Activated naive CD8-positive, alpha-beta T cell treated with anti-CD3 and anti-CD28 coated beads for 36 hours (primary cell): ENCODE data around the gene DRC3. TPM values are rescaled to one million over a fixed set of nuclear protein-coding genes. Genes with fewer than 3 reads are reported as not detected.

Experiments
- DNase-seq: peaks from one replicate; pipeline ENCODE4 v3.0.0; 2021
- H3K27ac Mint-ChIP-seq: one replicate; pipeline ENCODE4 v1.8.0; 2022; ENCODE audit warnings: mild to moderate bottlenecking, moderate library complexity, mixed read lengths
- H3K27me3 Mint-ChIP-seq: one replicate; pipeline ENCODE4 v1.8.0; 2022; ENCODE audit warnings: mild to moderate bottlenecking, mixed read lengths
- H3K36me3 Mint-ChIP-seq: one replicate; pipeline ENCODE4 v1.8.0; 2021; ENCODE audit warnings: mild to moderate bottlenecking, mixed read lengths
- H3K4me1 Mint-ChIP-seq: one replicate; pipeline ENCODE4 v1.8.0; 2021; ENCODE audit warnings: mixed read lengths
- H3K4me3 Mint-ChIP-seq: one replicate; pipeline ENCODE4 v1.8.0; 2022; ENCODE audit warnings: mild to moderate bottlenecking, moderate library complexity, mixed read lengths
- H3K9me3 Mint-ChIP-seq: one replicate; pipeline ENCODE4 v1.8.0; 2022; ENCODE audit warnings: mixed read lengths
- total RNA-seq, 2 experiments: library from RNA; stranded (reverse); gene quantifications; one replicate each; pipeline ENCODE4 v1.2.3, GENCODE V29; 2021

The DRC3 gene
- total RNA-seq = under 1 TPM; 0.18 to 0.52 TPM

GRCh38 chr17:17972126-17972951, at the start of gene DRC3, which contains the start of gene TOM1L2:
Gene DRC3, plus strand, starts transcription at chr17:17972862. Its CDS starts 4,737 bp downstream, at chr17:17977599.
Gene TOM1L2, minus strand, starts transcription at chr17:17972400. Its CDS starts 87 bp downstream, at chr17:17972313.
- Mint-ChIP-seq H3K27me3 (no peaks in the 10 kb centered on the region), H3K4me3 (peak within 1 kb of the TSS; percentile 91), H3K27ac (peak within 1 kb of the TSS; percentile 89), H3K9me3 (no peaks in the 10 kb centered on the region), H3K4me1 (peaks cover 29% of the 10 kb centered on the region), H3K36me3 (no peaks in the 10 kb centered on the region)
- peak; percentile 100 for DNase-seq

GRCh38 chr17:17924131-17924856, 48.4 kb upstream of the DRC3 start:
- DNase-seq = no peak
- H3K27ac Mint-ChIP-seq = no peak overlapping the region
- no peaks in the 10 kb centered on the region for H3K9me3 Mint-ChIP-seq
- H3K4me3 Mint-ChIP-seq = no peak overlapping the region
- no peaks in the 10 kb centered on the region for H3K27me3 Mint-ChIP-seq
- peaks cover 1% of the 10 kb centered on the region for H3K36me3 Mint-ChIP-seq
- H3K4me1 Mint-ChIP-seq = peaks cover 24% of the 10 kb centered on the region

- H3K27me3 Mint-ChIP-seq = no peaks in the 10 kb centered on the region
- peaks cover 19% of the 10 kb centered on the region for H3K4me1 Mint-ChIP-seq
- H3K4me3 Mint-ChIP-seq = no peak overlapping the region
- no peaks in the 10 kb centered on the region for H3K9me3 Mint-ChIP-seq
- no peak for DNase-seq
- no peak overlapping the region for H3K27ac Mint-ChIP-seq
- H3K36me3 Mint-ChIP-seq = peaks cover 1% of the 10 kb centered on the region
Observed at GRCh38 chr17:17924857-17925250, 47.8 kb upstream of the DRC3 start.

- no peak overlapping the region for H3K4me3 Mint-ChIP-seq
- no peak for DNase-seq
- peaks cover 18% of the 10 kb centered on the region for H3K4me1 Mint-ChIP-seq
- no peaks in the 10 kb centered on the region for H3K9me3 Mint-ChIP-seq
- H3K27ac Mint-ChIP-seq = no peak overlapping the region
- peaks cover 1% of the 10 kb centered on the region for H3K36me3 Mint-ChIP-seq
- H3K27me3 Mint-ChIP-seq = no peaks in the 10 kb centered on the region
Observed at GRCh38 chr17:17926036-17926435, 46.6 kb upstream of the DRC3 start.

GRCh38 chr17:17926840-17927449, 45.7 kb upstream of the DRC3 start:
- no peak overlapping the region for H3K27ac Mint-ChIP-seq
- DNase-seq = no peak
- H3K4me3 Mint-ChIP-seq = no peak overlapping the region
- H3K9me3 Mint-ChIP-seq = no peaks in the 10 kb centered on the region
- no peaks in the 10 kb centered on the region for H3K27me3 Mint-ChIP-seq
- peaks cover 1% of the 10 kb centered on the region for H3K36me3 Mint-ChIP-seq
- H3K4me1 Mint-ChIP-seq = peaks cover 11% of the 10 kb centered on the region

- peaks cover 1% of the 10 kb centered on the region for H3K36me3 Mint-ChIP-seq
- no peak overlapping the region for H3K4me3 Mint-ChIP-seq
- H3K9me3 Mint-ChIP-seq = no peaks in the 10 kb centered on the region
- peaks cover 9% of the 10 kb centered on the region for H3K4me1 Mint-ChIP-seq
- H3K27me3 Mint-ChIP-seq = no peaks in the 10 kb centered on the region
- no peak overlapping the region for H3K27ac Mint-ChIP-seq
- DNase-seq = no peak
Observed at GRCh38 chr17:17928398-17929287, 44.0 kb upstream of the DRC3 start.

- H3K9me3 Mint-ChIP-seq = no peaks in the 10 kb centered on the region
- no peak overlapping the region for H3K4me3 Mint-ChIP-seq
- H3K27me3 Mint-ChIP-seq = no peaks in the 10 kb centered on the region
- peaks cover 18% of the 10 kb centered on the region for H3K4me1 Mint-ChIP-seq
- no peak overlapping the region for H3K27ac Mint-ChIP-seq
- DNase-seq = no peak
- H3K36me3 Mint-ChIP-seq = peaks cover 1% of the 10 kb centered on the region
Observed at GRCh38 chr17:17929655-17930380, 42.8 kb upstream of the DRC3 start.

- Mint-ChIP-seq H3K27ac (no peak overlapping the region), H3K9me3 (no peaks in the 10 kb centered on the region), H3K27me3 (no peaks in the 10 kb centered on the region), H3K4me1 (peaks cover 25% of the 10 kb centered on the region), H3K36me3 (no peaks in the 10 kb centered on the region), H3K4me3 (no peak overlapping the region)
- no peak for DNase-seq
Observed at GRCh38 chr17:17930674-17931073, 42.0 kb upstream of the DRC3 start.

GRCh38 chr17:17931159-17931558, 41.5 kb upstream of the DRC3 start:
- Mint-ChIP-seq H3K9me3 (no peaks in the 10 kb centered on the region), H3K27me3 (no peaks in the 10 kb centered on the region), H3K4me3 (no peak overlapping the region), H3K27ac (no peak overlapping the region), H3K4me1 (peaks cover 30% of the 10 kb centered on the region), H3K36me3 (no peaks in the 10 kb centered on the region)
- no peak for DNase-seq

- Mint-ChIP-seq H3K36me3 (no peaks in the 10 kb centered on the region), H3K27me3 (no peaks in the 10 kb centered on the region), H3K9me3 (no peaks in the 10 kb centered on the region), H3K4me3 (no peak overlapping the region), H3K4me1 (peaks cover 46% of the 10 kb centered on the region), H3K27ac (no peak overlapping the region)
- no peak for DNase-seq
Observed at GRCh38 chr17:17933775-17934174, 38.9 kb upstream of the DRC3 start.

GRCh38 chr17:17934214-17934613, 38.4 kb upstream of the DRC3 start:
- no peak for DNase-seq
- no peaks in the 10 kb centered on the region for H3K27me3 Mint-ChIP-seq
- H3K4me1 Mint-ChIP-seq = peaks cover 46% of the 10 kb centered on the region
- no peaks in the 10 kb centered on the region for H3K9me3 Mint-ChIP-seq
- no peaks in the 10 kb centered on the region for H3K36me3 Mint-ChIP-seq
- no peak overlapping the region for H3K27ac Mint-ChIP-seq
- H3K4me3 Mint-ChIP-seq = no peak overlapping the region

GRCh38 chr17:17934806-17935205, 37.9 kb upstream of the DRC3 start:
- no peaks in the 10 kb centered on the region for H3K9me3 Mint-ChIP-seq
- H3K27me3 Mint-ChIP-seq = no peaks in the 10 kb centered on the region
- peaks cover 46% of the 10 kb centered on the region for H3K4me1 Mint-ChIP-seq
- DNase-seq = no peak
- H3K27ac Mint-ChIP-seq = no peak overlapping the region
- no peaks in the 10 kb centered on the region for H3K36me3 Mint-ChIP-seq
- H3K4me3 Mint-ChIP-seq = no peak overlapping the region

GRCh38 chr17:17935321-17936271, 37.1 kb upstream of the DRC3 start:
- Mint-ChIP-seq H3K27me3 (no peaks in the 10 kb centered on the region), H3K4me1 (peaks cover 49% of the 10 kb centered on the region), H3K27ac (no peak overlapping the region), H3K4me3 (no peak overlapping the region), H3K9me3 (no peaks in the 10 kb centered on the region), H3K36me3 (no peaks in the 10 kb centered on the region)
- DNase-seq = no peak
